ENCODE data around the gene ALS2CL. TPM values are rescaled to one million over a fixed set of nuclear protein-coding genes. Genes with fewer than 3 reads are reported as not detected.

The ALS2CL gene
- total and polyA plus RNA-seq, 10 of the 15 experiments (the other 5 are each of a cell fraction or from before 2014, with no cell fraction given), result 0.01 to 0.05 TPM; not detected in 8

DNA sequence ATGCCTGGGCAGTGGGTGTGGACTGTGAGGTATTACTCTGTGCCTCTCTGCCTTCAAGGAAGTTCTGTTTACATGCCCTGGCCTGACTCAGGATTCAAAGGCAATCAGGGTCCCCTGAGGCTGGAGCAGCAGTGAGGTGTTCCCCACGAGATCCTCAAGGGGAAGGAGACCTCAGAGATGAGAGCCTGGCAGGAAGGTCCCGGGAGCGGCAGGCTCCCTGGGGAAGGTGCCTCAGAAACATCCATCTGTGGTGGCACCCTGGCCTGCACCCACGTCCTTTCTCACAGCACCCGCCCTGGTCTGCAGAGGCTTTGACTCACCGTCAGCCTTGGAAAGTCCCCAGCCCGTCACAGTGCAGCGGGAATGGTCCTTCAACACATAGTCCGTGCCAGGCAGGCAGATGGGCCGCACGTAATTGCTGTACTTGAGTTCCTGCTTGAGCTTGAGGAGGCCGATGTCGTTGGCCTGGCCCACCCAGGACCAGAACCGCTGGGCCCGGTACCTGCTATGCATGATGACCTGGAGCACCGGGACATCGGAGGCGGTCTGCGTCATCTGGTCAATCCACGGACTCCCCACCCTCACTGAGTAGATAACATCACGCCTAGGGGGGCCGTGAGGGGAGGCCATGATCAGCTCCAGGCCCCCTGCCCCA is 20.5 kb upstream of the ALS2CL start:
- FAIRE-seq (peak; percentile 59), ATAC-seq (peak; percentile 96), DNase-seq (ENCODE audit: low read depth, low spot score) (peak; percentile 71)
- ChIA-PET POLR2A (no interaction called here), CTCF (no interaction called here), RAD21 (ENCODE audit: unreplicated experiment) (interaction anchor here (1.1 kb wide), 1 partner anchor 9 kb away, joined by 3 read pairs; no protein-coding TSS in a partner anchor), SMC1A (ENCODE audit: uncharacterized antibody, unreplicated experiment) (no interaction called here)
- Histone ChIP-seq H3K36me3 (ENCODE audit: control insufficient read depth in 2 of 2, insufficient read depth in 2 of 2, low read length in 1 of 2) (no peaks in the 10 kb centered on the region), H3K27me3 (replicated peaks in 1 of 2; ENCODE audit: control insufficient read depth in 2 of 2, insufficient read depth in 2 of 2, low read length in 1 of 2) (no peaks in the 10 kb centered on the region), H3K27ac (ENCODE audit: control insufficient read depth, insufficient read depth) (peak overlapping the region; percentile 25; the same call in 1 of the 2 replicates), H4K20me1 (ENCODE audit: control insufficient read depth, insufficient read depth) (no peaks in the 10 kb centered on the region), H3K4me1 (ENCODE audit: control insufficient read depth, insufficient read depth, low read length) (peaks cover 16% of the 10 kb centered on the region), H3K4me3 (no peak overlapping the region), H2AFZ (ENCODE audit: control insufficient read depth, low read depth, low read length) (peak overlapping the region; percentile 79), H3K4me2 (ENCODE audit: control insufficient read depth, insufficient read depth) (peak overlapping the region; percentile 55), H3K9ac (ENCODE audit: control insufficient read depth, insufficient read depth, low read length) (peak overlapping the region; percentile 20; the same call in 1 of the 2 replicates), H3K9me3 (replicated peaks; ENCODE audit: control insufficient read depth, insufficient read depth, low read length) (no peaks in the 10 kb centered on the region), H3K79me2 (ENCODE audit: control insufficient read depth, insufficient read depth, low read length) (no peaks in the 10 kb centered on the region)
- intact Hi-C loops (cut with micrococcal nuclease; ENCODE audit: unreplicated experiment), result no loop called here
- no TSS peak for BruUV-seq (replicated peaks)
- in situ Hi-C loops (cut with MboI), result loop anchor here (5.0 to 10.0 kb wide), 2 partner anchors 183 to 661 kb away; no protein-coding TSS in a partner anchor
- 25% methylated on average over 22 of the region's 22 CpGs for WGBS (ENCODE audit: insufficient coverage, insufficient replicate concordance, low lambda C conversion rate, missing lambda C conversion rate)
- no peak for TF ChIP-seq ELK1 (IDR thresholded peaks at IDR 0.05; ENCODE audit: low read depth, low read length)
- TF ChIP-seq BCL11A (IDR thresholded peaks at IDR 0.05; ENCODE audit: low read depth, low read length), result peak; percentile 68; the same call in 1 of the 2 replicates
- 0 out of 2 replicates have a peak, but pooled peaks have one; percentile 40 for TF ChIP-seq TCF12 (IDR thresholded peaks at IDR 0.05; ENCODE audit: low read depth, low read length)
- TF ChIP-seq MTA2 (IDR thresholded peaks at IDR 0.05; ENCODE audit: low read depth), result peak; percentile 33; the same call in 1 of the 2 replicates
- TF ChIP-seq NFXL1 (IDR thresholded peaks at IDR 0.05; ENCODE audit: borderline replicate concordance), result no peak
- TF ChIP-seq IRF4 (IDR thresholded peaks at IDR 0.05; ENCODE audit: low read depth, low read length), result 0 out of 2 replicates have a peak, but pooled peaks have one; percentile 8
- no peak for TF ChIP-seq MYC (IDR thresholded peaks at IDR 0.05; ENCODE audit: insufficient read depth, insufficient read length, insufficient replicate concordance, low read length, severe bottlenecking)
- TF ChIP-seq JUND (IDR thresholded peaks at IDR 0.05; ENCODE audit: low read depth, low read length), result no peak
- TF ChIP-seq MEF2B (IDR thresholded peaks at IDR 0.05; ENCODE audit: partially characterized antibody, poor library complexity, severe bottlenecking), result peak; percentile 95
- 0 out of 4 replicates have a peak, but pooled peaks of 1 of the 2 experiments have one; percentile 41 for TF ChIP-seq EP300 (IDR thresholded peaks at IDR 0.05; ENCODE audit: borderline replicate concordance in 1 of 2, control insufficient read depth in 1 of 2, low read depth in 2 of 2, low read length in 2 of 2)
- TF ChIP-seq PAX5 (IDR thresholded peaks at IDR 0.05; ENCODE audit: borderline replicate concordance, low read depth, low read length), result peak; percentile 51; the same call in 1 of the 2 replicates
- TF ChIP-seq EED (IDR thresholded peaks at IDR 0.05; ENCODE audit: low read depth), result peak; percentile 22; the same call in 1 of the 2 replicates
- no peak for TF ChIP-seq ZSCAN29 (IDR thresholded peaks at IDR 0.05)
- TF ChIP-seq, protein P1, sequence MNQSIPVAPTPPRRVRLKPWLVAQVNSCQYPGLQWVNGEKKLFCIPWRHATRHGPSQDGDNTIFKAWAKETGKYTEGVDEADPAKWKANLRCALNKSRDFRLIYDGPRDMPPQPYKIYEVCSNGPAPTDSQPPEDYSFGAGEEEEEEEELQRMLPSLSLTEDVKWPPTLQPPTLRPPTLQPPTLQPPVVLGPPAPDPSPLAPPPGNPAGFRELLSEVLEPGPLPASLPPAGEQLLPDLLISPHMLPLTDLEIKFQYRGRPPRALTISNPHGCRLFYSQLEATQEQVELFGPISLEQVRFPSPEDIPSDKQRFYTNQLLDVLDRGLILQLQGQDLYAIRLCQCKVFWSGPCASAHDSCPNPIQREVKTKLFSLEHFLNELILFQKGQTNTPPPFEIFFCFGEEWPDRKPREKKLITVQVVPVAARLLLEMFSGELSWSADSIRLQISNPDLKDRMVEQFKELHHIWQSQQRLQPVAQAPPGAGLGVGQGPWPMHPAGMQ (IDR thresholded peaks at IDR 0.05; ENCODE audit: borderline replicate concordance), result no peak
- TF ChIP-seq, protein P2, sequence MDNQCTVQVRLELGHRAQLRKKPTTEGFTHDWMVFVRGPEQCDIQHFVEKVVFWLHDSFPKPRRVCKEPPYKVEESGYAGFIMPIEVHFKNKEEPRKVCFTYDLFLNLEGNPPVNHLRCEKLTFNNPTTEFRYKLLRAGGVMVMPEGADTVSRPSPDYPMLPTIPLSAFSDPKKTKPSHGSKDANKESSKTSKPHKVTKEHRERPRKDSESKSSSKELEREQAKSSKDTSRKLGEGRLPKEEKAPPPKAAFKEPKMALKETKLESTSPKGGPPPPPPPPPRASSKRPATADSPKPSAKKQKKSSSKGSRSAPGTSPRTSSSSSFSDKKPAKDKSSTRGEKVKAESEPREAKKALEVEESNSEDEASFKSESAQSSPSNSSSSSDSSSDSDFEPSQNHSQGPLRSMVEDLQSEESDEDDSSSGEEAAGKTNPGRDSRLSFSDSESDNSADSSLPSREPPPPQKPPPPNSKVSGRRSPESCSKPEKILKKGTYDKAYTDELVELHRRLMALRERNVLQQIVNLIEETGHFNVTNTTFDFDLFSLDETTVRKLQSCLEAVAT (IDR thresholded peaks at IDR 0.05), result peak; percentile 64; the same call in 1 of the 2 replicates
- no peak for TF ChIP-seq ESRRA (IDR thresholded peaks at IDR 0.05; ENCODE audit: low read length)
- TF ChIP-seq IKZF2 (IDR thresholded peaks at IDR 0.05), result peak; percentile 67 to 77; a peak in 3 of 4 replicates
- TF ChIP-seq KAT2A (conservative IDR thresholded peaks at IDR 0.05; ENCODE audit: control insufficient read depth, low read depth, low read length), result no peak
- TF ChIP-seq ZBED1 (IDR thresholded peaks at IDR 0.05; ENCODE audit: borderline replicate concordance), result no peak
- 0 out of 2 replicates have a peak, but pooled peaks have one; percentile 18 for TF ChIP-seq NR2F1 (conservative IDR thresholded peaks at IDR 0.05)
- no peak for TF ChIP-seq NR2C1 (IDR thresholded peaks at IDR 0.05)
